ENCODE data around the gene CLDND2. TPM values are rescaled to one million over a fixed set of nuclear protein-coding genes. Genes with fewer than 3 reads are reported as not detected.

Gene CLDND2
- total and polyA plus RNA-seq, 12 donors = 1.2 to 2.2 (median 1.6) TPM; not detected in 2

DNA sequence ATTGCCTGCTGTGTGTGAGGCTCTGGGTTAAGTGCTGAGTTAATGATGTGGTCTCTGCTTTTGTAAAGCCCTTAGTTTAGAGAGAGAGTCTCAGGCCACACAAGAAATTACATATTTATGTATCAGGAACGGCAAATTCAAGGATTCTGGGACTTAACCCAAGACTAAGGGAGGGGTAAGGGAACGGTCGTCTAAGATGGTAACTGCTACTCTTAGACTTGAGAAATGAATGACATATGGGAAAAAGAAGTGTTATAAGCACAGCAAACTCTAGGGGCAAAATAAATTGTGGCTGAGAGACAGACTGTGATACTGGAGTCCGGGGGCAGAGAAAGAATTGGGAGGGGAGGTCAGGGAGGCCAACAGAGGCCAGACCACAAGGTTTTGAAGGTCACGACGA is 37.1 kb downstream of the CLDND2 start:
- no peak overlapping the region for H3K4me3 ChIP-seq
- ATAC-seq = no peak
- H3K27me3 ChIP-seq = peaks cover 7 to 58% (median 41%) of the 10 kb centered on the region in 7 donors
- H3K4me1 ChIP-seq = peaks cover 3 to 13% (median 11%) of the 10 kb centered on the region in 9 donors
- H3K27ac ChIP-seq = no peak overlapping the region
- TF ChIP-seq, protein P1, sequence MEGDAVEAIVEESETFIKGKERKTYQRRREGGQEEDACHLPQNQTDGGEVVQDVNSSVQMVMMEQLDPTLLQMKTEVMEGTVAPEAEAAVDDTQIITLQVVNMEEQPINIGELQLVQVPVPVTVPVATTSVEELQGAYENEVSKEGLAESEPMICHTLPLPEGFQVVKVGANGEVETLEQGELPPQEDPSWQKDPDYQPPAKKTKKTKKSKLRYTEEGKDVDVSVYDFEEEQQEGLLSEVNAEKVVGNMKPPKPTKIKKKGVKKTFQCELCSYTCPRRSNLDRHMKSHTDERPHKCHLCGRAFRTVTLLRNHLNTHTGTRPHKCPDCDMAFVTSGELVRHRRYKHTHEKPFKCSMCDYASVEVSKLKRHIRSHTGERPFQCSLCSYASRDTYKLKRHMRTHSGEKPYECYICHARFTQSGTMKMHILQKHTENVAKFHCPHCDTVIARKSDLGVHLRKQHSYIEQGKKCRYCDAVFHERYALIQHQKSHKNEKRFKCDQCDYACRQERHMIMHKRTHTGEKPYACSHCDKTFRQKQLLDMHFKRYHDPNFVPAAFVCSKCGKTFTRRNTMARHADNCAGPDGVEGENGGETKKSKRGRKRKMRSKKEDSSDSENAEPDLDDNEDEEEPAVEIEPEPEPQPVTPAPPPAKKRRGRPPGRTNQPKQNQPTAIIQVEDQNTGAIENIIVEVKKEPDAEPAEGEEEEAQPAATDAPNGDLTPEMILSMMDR (IDR thresholded peaks at IDR 0.05) = no peak
- peaks cover 0 to 4% (median 0%) of the 10 kb centered on the region in 9 donors for H3K36me3 ChIP-seq
- intact Hi-C loops (cut with DNase I) = loop anchor here in 5 of 10 donors (10.0 kb wide), 3 partner anchors 63 to 323 kb away; partner anchors contain the start of gene C19orf84 (in 1 of the 5)
- 89 to 91% methylated on average over 6 of the region's 6 CpGs for WGBS, 2 donors
- DNase-seq = no peak
- H3K9me3 ChIP-seq = peaks cover 0 to 6% (median 0%) of the 10 kb centered on the region in 11 donors

DNA sequence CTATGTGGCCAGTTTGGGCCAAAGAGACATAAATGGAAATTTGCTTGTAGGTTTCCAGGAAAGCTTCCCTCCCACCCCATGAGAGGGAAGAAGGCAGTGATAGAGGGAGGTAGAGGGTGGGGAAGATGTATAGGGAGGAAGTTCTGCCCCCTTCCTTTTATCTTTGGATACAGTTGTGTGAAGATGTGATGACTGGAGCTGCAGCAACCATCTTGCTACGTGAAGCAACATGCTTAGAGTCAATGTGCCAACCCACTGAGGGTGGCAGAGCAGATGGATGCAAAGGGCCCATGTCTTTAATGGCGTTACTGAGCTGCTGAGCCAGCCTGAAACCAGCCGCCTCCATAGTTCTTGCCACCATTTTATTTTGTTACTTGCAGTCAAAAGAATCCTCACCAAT is 37.6 kb downstream of the CLDND2 start:
- intact Hi-C loops (cut with DNase I) = loop anchor here in 5 of 10 donors (10.0 kb wide), 3 partner anchors 64 to 324 kb away; partner anchors contain the start of gene C19orf84 (in 1 of the 5)
- no peak for ATAC-seq
- WGBS, 2 donors = 64 to 84% methylated on average over 3 of the region's 3 CpGs

DNA sequence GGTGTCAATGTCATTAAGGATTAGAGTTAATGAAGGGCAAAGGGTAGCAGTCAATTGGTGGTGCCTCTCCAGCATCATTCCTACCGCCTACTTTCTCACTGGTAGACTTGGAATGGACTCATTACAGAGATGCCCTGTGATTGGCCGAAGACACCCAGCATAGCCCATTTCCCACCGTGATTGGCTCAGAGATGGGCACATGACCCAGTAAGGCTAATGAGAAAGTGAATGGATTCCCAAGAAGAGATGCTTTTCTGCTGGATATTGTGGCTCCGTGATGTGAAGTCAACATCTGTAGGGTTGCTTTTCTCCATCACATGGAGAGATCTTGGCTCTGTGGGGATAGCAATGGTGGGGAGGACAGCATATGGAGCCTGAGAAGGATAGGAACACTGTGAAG is 38.4 kb downstream of the CLDND2 start:
- intact Hi-C loops (cut with DNase I) = loop anchor here in 5 of 10 donors (10.0 kb wide), 3 partner anchors 64 to 324 kb away; partner anchors contain the start of gene C19orf84 (in 1 of the 5)

More for the DNA sequence above, 37.6 kb downstream of the CLDND2 start:
- TF ChIP-seq, protein P1 (IDR thresholded peaks at IDR 0.05) = no peak
- peaks cover 0 to 6% (median 0%) of the 10 kb centered on the region in 11 donors for H3K9me3 ChIP-seq
- H3K27me3 ChIP-seq = peaks cover 7 to 63% (median 46%) of the 10 kb centered on the region in 7 donors
- no peak overlapping the region for H3K4me3 ChIP-seq
- H3K4me1 ChIP-seq = peaks cover 3 to 14% (median 11%) of the 10 kb centered on the region in 9 donors
- DNase-seq = no peak
- H3K27ac ChIP-seq = no peak overlapping the region
- H3K36me3 ChIP-seq = peaks cover 0 to 4% (median 0%) of the 10 kb centered on the region in 9 donors

DNA sequence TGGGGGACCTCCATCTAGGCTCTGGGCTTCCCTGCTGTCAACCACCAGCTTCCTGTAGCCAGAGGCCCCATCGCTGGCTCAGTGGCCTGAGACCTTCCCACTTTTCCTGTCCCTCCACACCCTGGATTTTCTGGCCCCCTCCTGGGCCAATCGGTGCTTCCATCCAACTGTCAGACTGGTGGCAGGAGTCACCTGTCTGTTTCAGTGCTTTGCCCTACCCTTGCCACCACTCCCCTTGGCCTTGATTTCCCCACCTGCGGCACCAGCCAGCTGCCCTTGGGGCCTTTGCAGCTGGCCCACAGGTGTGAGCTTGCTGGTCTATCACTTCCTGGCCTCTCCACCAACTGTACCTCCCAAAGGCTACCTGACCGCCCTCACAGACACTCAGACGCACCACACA is 39.4 kb downstream of the CLDND2 start:
- intact Hi-C loops (cut with DNase I) = no loop called here
- TF ChIP-seq, protein P1 (IDR thresholded peaks at IDR 0.05) = no peak
- WGBS, 2 donors = 91 to 92% methylated on average over 5 of the region's 5 CpGs
- ATAC-seq (no peak), DNase-seq (no peak)
- Histone ChIP-seq H3K36me3 (peaks cover 0 to 4% (median 0%) of the 10 kb centered on the region in 9 donors), H3K4me1 (peaks cover 3 to 14% (median 11%) of the 10 kb centered on the region in 9 donors), H3K4me3 (no peak overlapping the region), H3K27ac (no peak overlapping the region), H3K9me3 (peaks cover 0 to 6% (median 0%) of the 10 kb centered on the region in 11 donors), H3K27me3 (peaks cover 7 to 68% (median 58%) of the 10 kb centered on the region in 7 donors)

More for the DNA sequence above, 38.4 kb downstream of the CLDND2 start:
- Histone ChIP-seq H3K27me3 (peaks cover 7 to 68% (median 52%) of the 10 kb centered on the region in 7 donors), H3K27ac (no peak overlapping the region), H3K36me3 (peaks cover 0 to 4% (median 0%) of the 10 kb centered on the region in 9 donors), H3K9me3 (peaks cover 0 to 6% (median 0%) of the 10 kb centered on the region in 11 donors), H3K4me1 (peaks cover 3 to 14% (median 11%) of the 10 kb centered on the region in 9 donors), H3K4me3 (no peak overlapping the region)
- no peak for ATAC-seq
- WGBS, 2 donors = 94% methylated on average over 4 of the region's 4 CpGs
- TF ChIP-seq, protein P1 (IDR thresholded peaks at IDR 0.05) = no peak
- DNase-seq = no peak

Data from heart right ventricle (tissue), 16 donors.